Measurements from ENCODE around the gene LIN28B. TPM values are rescaled to one million over a fixed set of nuclear protein-coding genes. Genes with fewer than 3 reads are reported as not detected.

Gene LIN28B
- total RNA-seq, 1 donor from 2014 or later: 0.10 TPM

DNA sequence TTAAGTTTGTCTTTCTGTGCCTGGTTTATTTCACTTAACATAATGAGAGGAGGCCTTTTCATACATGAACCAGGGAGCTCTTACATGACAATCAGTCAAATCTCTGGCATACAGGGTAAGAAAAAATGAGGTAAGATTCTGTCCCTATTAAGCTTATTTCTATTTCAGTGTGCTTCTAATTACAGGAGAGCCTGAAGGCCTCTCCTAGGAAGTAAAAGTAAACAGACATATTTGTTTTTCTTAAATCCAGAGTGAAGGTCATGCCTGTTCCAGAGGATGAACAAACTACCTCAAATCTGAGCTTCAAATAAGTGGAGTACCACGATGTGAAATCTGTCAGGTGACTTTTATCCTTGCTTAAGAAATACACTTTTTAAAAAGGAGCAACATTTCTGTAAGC is 150.3 kb downstream of the LIN28B start:
- ATAC-seq: no peak
- no peak for DNase-seq (ENCODE audit: low spot score)

DNA sequence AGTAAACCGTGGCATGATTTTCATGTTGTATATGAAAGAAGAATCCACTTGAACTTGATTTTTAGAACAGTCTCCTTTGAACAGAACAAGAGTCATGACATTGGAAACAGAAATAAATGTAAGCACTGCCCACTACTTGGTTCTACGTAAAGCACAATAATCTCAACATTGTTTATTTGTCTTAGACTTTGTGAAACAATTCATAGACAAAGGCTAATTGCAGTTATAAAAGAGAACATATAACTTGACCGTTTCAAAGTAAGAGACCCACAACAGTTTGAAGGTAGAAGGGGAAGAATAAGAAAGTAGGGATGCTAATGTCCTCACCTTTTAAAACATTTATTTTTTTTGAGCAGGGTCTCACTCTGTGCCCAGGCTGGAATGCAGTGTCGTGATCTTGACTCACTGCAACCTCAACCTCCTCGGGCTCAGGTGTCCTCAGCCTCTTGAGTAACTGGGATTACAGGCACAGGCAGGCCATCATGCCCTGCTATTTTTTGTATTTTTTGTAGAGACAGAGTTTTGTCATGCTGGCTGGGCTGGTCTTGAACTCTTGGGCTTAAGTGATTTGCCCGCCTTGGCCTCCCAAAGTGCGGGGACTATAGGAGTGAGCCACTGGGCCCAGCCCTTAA is 151.8 kb downstream of the LIN28B start:
- ATAC-seq (no peak), DNase-seq (ENCODE audit: low spot score) (no peak)

DNA sequence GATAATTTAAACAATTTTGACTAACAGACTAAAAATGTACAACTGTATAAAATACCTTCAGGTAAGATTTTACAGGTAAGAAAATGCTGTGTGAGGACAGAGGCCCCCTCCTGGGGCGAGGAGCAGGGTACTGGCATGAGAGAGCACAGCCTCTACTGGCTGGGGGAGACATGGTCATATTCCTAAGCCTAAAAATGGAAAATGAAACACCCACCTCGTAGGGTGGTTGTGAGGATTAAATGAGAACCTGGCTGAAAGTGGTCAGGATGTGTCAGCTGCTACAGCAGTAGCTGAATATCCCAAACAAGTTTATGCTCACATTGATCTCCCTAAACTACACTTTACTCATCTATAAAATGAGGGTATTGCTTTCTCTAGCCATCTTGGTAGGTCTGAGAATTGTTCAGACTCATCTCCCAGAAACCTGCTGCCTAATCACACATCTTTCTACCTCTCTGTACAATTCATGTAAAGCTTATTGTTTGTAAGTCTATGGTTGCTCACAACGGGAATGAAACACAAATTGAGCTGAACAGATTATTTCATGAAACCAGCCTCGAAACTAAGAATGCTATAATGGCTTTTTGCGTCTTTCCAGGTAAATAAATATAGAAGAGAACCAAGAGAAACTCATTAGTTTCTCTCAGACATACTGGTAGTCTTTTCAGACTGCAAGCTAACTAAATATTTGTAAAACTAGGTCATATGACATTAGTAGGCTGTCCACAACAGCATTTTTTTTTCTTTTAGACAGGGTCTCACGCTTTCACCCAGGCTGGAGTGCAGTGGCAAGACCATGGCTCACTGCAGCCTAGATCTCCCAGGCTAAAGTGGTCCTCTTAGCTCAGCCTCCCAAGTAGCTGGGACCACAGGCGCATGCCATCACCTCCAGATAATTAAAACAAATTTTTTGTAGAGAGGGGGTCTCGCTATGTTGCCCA is 153.3 kb downstream of the LIN28B start:
- ATAC-seq (no peak), DNase-seq (ENCODE audit: low spot score) (no peak)

DNA sequence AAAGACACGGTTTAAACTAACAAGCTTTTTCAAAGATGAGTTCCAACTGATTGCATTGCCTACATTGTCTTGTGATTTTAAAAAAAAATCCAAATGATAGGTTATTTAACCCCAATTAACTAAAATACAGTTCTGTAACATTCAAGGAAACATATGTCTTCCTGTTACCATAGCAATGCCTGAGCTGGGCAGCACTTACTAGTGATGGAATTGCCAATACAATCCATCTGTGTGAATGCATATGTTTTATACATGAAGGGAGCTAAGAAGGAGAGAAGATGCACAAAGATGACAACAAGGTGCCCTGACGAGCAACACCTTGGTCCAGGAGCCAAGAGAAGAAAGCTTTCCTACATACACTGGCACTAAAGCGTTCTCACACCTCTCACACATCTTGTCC is 154.2 kb downstream of the LIN28B start:
- DNase-seq (ENCODE audit: low spot score) (no peak), ATAC-seq (no peak)

DNA sequence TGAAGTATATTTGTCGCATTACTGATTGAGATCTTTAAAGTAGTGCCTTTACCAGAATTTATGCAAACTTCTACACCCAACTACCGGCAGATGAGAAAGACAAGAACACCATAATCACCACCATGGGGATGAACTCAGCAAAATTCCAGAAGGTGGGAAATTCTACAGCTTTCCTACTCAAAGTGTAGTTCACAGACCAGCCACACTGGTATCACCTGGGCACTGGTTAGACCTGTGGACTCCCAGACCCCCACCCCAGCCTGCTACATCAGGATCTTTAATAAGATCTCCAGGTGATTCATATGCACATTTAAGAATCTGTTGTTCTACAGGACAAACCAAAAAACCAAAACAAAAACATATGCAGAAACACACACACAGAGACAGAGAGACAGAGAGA is 155.0 kb downstream of the LIN28B start:
- DNase-seq (ENCODE audit: low spot score) (no peak), ATAC-seq (no peak)

DNA sequence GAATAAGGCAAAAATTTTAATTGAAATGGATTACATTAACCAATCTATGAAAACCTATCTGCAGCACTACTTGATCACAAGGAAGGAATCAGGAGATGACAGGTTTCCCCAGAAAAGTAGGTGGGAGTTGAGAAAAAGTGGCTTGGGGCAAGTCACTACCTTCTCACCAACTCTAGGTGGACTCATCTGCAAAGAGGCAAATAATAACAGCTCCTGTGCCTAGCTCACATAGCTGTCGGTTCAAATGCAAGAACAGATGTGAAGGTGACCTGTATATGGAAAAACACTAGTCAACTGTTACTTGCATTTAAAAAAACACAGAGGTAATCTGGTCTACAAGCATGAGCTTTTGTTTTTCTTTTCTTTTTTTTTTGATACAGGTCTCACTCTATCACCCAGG is 155.7 kb downstream of the LIN28B start:
- ATAC-seq (no peak), DNase-seq (ENCODE audit: low spot score) (no peak)

DNA sequence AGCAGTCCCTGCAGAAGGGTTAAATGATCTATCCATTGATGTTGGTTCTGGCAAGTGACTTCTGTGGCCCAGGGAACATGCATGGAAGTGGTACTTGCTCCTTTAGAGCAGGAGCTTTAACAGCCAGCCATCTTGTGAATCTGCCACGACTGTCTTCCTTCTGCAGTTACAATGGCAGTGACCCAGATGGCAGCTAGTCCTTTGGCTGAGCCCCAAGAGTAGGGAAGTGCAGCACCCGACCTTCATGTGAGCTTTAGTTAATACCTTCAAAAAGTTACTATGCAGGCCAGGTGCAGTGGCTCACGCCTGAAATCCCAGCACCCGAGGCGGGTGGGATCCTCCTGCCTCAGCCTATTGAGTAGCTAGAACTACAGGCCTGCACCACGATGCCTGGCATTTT is 156.5 kb downstream of the LIN28B start:
- DNase-seq (ENCODE audit: low spot score): no peak

DNA sequence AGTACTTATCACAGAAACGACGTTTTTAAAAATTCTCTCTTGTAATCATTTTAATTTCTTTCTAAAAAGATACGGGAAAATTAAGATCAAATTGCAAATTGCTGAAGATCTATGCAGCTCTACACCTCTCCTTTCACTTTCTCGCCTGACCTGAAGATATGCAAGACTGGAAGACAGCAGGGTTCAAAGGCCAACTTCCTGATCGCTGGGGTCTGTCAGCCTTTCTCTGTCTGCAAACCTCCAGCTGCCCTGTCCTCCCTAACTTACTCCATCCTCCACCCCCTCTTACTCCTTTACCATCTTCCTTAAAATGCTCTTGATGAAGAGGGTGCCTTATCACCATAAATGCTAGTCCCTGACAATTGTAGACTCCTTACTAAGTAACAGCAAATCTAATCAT is 159.2 kb downstream of the LIN28B start:
- ATAC-seq (no peak), DNase-seq (ENCODE audit: low spot score) (no peak)

More for the DNA sequence above, 156.5 kb downstream of the LIN28B start:
- ATAC-seq: no peak

DNA sequence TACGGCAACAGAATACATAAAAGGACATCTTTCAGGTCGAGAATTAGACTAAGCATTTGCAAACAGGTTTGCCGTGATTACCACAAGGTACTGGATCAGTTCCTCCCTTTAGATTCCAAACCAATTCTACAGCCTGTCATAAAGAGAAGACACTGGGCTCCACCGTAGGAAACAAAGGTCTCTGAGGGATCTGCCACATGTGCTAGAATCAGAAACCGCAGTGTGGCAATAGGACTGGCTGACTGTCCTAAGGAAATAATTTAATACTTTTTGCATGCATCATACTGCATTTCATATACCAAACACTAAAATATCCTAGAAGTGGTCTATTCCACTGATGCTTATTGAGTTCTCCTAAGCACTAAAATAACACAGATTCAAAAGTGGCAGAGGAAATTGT is 163.7 kb downstream of the LIN28B start:
- ATAC-seq: no peak
- no peak for DNase-seq (ENCODE audit: low spot score)

DNA sequence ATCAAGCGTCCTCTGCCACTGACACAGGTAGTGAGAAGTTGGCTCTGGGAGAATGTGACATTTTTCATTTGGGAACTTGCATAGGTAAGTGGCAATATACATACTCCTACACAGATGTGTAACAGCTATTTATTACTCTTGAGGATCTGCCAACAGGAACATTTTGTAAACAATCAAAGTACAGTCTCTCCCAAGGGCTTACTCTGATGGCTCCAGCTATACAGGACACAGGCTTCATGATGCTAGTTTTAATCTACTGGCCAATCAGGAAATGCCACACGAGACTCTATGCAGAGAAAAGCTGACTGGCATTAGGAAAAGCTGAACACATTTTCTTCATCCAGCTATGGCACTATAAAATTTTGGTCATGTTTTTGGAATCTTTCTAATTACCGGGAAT is 165.1 kb downstream of the LIN28B start:
- no peak for DNase-seq (ENCODE audit: low spot score)
- ATAC-seq: no peak

DNA sequence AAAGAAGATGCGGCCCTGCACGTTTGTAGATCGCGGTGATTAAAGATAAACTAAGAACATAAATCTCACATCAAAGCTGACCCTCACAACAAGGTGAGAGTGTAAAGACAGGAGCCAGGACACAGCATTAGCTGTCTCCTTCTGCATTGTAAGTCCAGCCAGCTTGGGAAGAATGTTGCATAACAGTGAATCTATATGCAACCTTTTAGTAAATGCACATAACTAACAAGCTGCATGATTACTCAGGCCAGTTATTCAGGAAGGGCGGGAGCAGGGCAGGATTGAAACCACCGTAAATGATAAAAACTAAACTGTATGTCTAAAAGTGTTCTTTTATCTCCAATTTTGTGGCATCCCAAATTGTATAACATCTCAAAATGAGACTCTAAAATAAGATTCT is 165.8 kb downstream of the LIN28B start:
- ATAC-seq: no peak

More for the DNA sequence above, 165.8 kb downstream of the LIN28B start:
- no peak for DNase-seq (ENCODE audit: low spot score)

Other genes starting within 250 kb of the LIN28B start
- gene HACE1, start 97.2 kb upstream of the LIN28B start, total RNA-seq: 3.1 TPM
- not detected for gene POPDC3, start 222.9 kb downstream of the LIN28B start, total RNA-seq

Measured in left lobe of liver (tissue), 2 donors.